Right lung (tissue), 5 donors: Measurements from ENCODE around the gene DUS1L. TPM values are rescaled to one million over a fixed set of nuclear protein-coding genes. Genes with fewer than 3 reads are reported as not detected.

Experiments used
- DNase-seq, 2 donors: peaks; one replicate each; pipeline ENCODE4 v3.0.0-alpha.2; 2013
- polyA plus RNA-seq, 5 donors: library from polyadenylated mRNA; unstranded; fragments of 120-200 nt; gene quantifications; one replicate each; pipeline versions ENCODE4 v1.2.1 to v1.2.3, GENCODE V29; 2013; ENCODE audit warnings: inconsistent platforms in 1 of 5, low replicate concordance in 1 of 5; ENCODE audit not compliant: insufficient read length in 5 of 5, insufficient read depth in 1 of 5

Gene DUS1L
- polyA plus RNA-seq, 5 donors = 51.2 to 104 (median 67.2) TPM

DNA sequence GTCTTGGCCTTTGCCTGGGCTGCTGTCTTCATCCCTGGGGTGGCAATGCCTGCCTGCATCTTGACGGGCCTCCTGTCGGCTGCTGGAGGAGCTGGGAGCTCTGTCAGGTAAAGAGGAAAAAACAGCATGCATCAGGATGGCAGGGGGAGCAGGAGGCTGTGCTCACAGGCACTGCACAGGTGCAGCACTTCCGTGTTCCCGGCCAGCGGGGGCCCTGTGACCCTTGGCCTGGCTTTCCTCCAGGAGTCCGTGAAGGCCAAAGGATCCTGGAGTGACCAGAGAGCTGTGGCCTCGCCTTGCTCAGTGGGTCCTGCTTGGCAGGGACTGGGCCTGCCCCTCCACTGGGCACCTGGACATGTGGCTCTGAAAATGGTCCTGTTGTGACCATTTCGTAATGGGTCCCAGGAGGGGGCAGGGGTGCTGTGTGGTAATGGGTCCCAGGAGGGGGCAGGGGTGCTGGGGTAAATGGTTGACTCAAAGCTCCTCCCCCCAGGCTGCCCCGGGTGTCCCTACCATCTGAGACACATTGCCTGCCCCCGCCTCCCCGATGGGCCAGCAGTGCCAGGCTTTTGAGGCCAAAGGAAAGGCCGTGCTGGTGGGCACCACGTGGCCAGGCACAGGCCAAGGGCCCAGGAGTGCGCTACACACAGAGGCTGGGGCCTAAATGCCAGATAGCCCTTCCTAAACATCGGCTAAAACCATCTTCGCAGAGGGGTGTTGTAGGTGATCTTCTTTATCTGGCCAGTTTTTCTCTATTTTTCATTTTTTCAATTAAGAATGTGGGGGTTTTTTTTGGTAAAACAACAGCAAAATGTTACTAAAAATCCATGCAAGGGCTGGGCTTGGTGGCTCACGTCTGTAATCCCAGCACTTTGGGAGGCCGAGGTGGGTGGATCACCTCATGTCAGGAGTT, 36.4 kb upstream of the DUS1L start:
- no peak for DNase-seq

- DNase-seq = no peak
Measured at GRCh38 chr17:82101301-82101715, 35.7 kb upstream of the DUS1L start.

- no peak for DNase-seq
Measured at GRCh38 chr17:82100502-82101298, 35.1 kb upstream of the DUS1L start.

- DNase-seq = no peak
Measured at GRCh38 chr17:82098939-82099763, 33.5 kb upstream of the DUS1L start.

GRCh38 chr17:82098169-82098938, 32.8 kb upstream of the DUS1L start, which contains the start of gene FASN:
FASN (minus strand) TSS chr17:82098236; CDS start chr17:82096445, 1,791 bp downstream.
- DNase-seq = peak; percentile 94 to 95

- DNase-seq = no peak
Measured at GRCh38 chr17:82097919-82098168, 32.2 kb upstream of the DUS1L start.

DNA sequence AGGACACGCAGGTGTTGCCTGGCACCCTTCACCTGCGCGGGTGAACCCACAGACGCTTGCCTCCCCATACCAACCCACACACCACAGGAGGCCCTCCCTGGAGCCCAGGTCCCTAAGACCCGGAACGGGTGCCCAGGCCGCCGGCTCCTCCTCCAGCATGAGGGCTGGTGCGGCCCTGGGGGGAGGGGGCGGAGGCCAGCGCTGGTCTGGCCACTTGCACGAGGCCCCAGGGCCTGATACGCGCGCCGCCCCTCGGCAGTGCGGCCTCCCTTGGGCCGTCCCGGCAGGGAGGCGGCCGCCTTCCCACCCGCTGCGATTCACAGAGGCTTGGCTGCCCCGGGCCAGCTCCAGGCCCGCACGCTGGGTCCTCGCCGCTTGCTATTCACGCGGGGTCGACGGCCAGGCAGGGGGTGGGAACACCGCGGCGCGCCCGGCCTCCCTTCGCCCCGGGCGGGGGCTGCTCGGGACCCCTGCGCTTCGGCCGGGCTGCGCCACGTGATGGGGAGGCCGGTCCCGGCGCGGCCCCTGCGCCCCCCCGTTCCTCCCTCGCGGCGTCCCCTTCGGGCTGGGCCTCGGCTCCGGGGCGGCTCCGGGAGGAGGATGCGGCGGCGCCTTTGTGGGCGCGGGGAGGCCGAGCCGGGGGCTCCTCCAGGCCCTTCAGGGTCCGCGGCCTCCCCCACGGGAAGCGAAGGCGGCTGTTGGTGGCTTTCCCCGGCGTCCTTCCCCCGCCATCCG, 31.7 kb upstream of the DUS1L start:
- peak in 1 of 2 donors; percentile 25 for DNase-seq

DNA sequence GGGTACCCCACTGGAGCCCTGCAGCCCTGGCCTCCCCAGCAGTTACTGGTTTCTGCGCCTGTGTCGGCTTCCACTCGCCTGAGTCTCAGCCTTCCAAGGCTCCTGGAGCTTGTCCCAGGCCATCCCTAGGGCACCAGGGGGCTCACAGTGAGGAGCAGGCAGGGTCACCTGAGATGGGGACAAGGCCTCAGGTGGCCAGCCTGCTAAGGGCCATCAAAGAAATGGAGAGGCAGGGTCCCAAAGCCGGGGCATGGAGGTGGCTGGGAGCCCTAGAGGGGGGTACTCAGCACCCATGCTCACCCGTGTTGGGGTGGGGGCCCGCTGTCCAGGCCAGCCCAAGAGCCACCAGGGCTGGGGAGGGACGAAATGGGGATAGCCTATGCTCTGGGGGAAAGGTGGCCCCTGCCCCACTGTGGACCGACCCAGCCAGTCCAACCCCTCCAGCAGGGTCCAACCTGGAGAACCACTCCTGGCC, 31.1 kb upstream of the DUS1L start:
- no peak for DNase-seq

GRCh38 chr17:82095777-82096708, 30.4 kb upstream of the DUS1L start:
- no peak for DNase-seq

DNA sequence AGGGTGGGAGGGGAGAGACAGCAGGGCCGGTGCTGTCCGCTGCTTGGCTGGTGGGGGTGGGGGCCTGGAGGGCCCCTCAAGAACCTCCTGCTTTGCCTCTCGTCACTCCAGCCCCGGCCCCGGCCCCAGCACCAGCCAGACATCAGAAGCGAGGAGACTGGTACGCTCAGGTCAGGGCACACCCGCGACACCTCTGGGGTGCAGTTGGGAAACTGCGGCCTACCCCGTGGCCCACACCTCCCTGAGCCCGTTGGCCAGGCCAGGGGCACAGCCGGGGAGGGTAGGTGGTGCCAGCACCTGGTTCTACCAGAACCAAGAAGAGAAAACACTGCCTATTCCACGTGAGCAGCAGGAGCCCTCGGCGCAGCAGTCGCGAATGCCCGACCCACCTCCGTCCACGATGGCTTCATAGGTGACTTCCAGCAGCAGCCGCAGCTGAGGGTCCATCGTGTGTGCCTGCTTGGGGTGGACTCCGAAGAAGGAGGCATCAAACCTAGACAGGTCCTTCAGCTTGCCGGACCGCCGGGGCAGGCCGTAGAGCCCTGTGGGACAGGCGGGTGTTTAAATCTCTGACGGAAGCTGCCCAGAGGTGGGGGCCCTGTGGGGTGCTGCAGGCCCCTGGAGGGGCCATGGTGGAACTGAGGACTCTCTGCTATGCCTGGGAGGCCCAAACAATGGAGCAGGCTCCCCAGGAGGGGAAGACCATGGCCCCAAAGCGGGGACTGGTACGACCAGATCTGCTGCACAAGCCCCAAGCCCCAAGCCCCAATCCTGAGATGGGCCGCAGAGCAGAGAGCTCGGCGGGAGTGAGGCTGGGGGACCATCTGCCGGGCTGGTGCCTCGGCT, 29.6 kb upstream of the DUS1L start:
- no peak for DNase-seq

DNA sequence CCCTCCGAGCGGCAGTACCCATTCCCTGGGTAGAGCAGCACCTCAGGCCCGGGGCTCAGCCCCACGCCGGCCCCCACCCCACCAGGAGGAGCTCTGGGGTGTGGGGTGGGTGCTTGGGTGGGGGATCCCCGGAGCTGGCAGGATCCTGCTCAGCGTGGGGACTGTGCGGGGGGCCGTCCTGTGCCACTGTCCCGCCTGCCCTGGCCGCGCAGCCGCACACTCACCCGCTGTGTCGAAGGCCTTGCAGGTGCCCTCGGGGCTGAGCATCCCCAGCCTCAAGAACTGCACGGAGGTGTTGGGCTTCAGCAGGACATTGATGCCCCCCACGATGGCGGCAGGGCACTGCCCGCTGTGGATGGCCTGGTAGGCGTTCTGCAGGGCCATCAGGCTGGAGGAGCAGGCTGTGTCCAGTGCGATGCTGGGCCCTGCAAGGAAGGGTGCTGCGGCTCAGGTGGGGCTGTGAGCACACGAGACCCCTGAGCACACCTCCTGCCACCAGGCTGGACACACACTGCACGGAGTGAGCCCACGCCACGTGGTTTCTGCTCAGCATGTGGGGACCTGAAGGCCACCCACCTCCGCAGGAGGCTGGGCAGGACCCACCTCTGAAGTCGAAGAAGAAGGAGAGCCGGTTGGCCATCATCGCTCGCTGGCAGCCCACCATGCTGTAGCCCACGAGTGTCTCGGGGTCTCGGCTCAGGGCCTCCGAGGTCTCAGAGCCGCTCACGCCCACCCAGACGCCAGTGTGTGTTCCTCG, 27.6 kb upstream of the DUS1L start:
- no peak for DNase-seq

- no peak for DNase-seq
Measured at GRCh38 chr17:82092628-82092994, 27.0 kb upstream of the DUS1L start.

DNA sequence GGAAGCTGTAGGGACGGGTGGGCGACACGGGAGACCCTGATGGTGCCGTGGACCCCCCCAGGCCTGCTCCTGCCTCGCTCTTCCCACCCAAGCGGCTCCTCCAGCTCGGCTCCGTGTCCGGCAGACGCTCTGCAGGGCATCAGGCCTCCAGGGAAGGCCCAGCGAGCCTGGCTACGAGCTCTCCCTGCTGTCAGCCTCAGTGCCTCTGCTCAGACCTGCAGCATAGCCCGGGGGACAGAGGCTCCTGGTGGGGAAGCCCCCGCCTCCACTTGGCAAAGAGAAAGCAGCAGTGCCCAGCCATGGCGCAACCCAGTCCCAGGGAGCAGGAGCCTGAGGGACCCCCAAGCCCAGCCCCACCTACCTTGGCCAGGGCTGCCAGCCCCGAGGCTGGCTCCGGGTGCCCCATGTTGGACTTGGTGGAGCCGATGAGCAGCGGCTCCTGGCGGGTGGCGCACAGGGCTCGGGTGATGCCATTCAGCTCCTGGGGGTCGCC, 26.5 kb upstream of the DUS1L start:
- no peak for DNase-seq

- DNase-seq = no peak
Measured at GRCh38 chr17:82091264-82092066, 25.9 kb upstream of the DUS1L start.

GRCh38 chr17:82090549-82091263, 25.1 kb upstream of the DUS1L start:
- no peak for DNase-seq
